GM21723 (cell line): ENCODE measurements around the gene FXYD4.
"Not testable (repeated sequence)": the region's sequence is repeated elsewhere in the genome, so short reads cannot be mapped to it uniquely, and the experiment has no call there.

Experiments
- ATAC-seq: cut with Tn5 transposase; IDR thresholded peaks from one replicate; pipeline ENCODE4 v1.9.1; 2021; ENCODE audit warnings: mild to moderate bottlenecking, moderate library complexity; ENCODE audit not compliant: unreplicated experiment

The FXYD4 gene

DNA sequence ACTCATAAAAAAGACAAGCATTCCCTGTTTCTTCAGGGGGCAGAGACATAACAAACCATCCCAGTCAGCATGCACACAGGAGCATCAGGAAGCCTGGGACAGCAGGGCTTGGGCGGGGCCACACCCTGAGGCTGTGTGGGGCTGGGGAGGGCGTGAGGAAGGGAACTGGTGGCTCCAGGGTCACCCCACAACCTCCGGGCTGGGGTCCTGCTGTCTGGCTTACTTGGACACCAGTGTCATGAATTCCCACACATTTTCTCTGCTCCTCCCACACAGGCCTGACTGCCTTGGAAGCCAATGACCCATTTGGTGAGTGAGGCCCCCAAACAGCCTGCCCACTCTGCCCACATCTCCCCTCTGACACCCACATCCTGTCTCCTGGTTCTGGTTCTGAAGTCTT, 2.8 kb downstream of the FXYD4 start:
- ATAC-seq: no peak

DNA sequence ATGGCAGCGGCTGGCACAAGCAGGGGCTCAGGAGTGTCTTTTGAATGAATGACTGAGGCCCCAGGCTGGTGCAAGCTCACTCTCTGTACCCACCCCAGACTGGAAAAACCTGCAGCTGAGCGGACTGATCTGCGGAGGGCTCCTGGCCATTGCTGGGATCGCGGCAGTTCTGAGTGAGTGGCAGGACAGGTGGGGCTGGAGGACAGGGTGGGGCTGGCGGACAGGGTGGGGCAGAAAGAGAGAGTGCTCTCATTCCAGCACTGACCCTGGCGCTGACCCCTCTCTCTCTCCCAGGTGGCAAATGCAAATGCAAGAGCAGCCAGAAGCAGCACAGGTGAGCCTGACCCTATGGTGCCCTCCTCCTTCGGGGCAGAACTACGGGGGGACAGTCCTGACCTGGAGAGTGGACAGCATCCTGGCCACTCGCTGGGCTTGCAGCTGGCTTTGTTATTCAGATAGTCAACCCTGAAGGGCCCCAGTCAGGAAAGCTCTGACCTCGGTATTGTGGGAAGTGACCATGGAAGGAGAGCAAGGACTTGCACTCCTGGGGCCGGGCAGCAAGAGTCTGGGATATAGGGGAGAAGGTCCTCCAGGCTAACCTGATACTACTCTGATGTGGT, 4.1 kb downstream of the FXYD4 start:
- ATAC-seq: no peak

DNA sequence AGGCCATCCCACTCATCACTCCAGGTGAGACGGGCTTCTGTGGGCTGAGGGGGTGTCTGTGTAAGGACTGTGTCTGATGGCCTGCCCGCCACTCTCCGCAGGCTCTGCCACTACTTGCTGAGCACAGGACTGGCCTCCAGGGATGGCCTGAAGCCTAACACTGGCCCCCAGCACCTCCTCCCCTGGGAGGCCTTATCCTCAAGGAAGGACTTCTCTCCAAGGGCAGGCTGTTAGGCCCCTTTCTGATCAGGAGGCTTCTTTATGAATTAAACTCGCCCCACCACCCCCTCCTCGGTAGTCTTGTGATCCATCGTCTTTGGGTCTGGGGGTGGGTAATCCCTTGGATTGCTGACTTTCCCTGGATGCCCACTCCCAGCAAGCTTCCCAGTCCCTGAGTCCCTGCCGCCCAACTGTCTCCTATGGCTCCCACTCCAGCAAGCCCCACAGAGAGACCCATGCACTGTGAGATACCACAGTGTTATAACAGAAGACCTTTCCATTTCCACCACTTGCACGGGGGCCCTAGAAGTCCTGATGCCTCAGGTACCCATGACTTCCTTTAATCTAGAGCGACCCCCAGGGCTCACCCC, 4.7 kb downstream of the FXYD4 start:
- ATAC-seq: no peak

DNA sequence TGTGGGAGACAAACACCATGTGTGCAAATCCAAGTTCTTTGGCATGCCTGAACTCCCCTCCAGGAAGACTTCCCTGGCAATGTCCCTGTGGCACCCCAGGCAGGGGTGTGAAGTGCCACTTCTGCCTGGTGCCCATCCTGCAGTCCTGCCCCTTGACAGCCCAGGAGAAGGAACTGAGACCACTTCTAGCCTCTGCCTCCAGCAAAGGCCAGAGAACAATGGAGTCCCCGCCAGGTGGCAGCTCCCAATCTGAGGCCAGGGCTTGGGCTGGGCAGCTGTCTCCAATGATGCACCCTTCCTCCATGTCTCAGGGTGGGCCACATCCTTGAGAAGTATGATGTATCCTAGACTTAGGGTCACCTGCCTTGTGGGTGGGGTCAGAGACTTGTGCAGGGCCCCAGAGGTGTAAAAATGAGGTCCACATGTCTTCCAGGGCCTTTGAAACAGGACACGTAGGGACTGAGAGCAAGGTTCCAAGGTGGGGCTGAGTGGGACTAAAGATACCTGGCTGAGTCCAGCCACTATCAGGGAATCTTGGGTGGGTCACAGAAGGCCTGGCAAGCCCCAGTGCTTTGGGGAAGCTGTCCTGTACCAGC, 5.5 kb downstream of the FXYD4 start:
- no peak for ATAC-seq

DNA sequence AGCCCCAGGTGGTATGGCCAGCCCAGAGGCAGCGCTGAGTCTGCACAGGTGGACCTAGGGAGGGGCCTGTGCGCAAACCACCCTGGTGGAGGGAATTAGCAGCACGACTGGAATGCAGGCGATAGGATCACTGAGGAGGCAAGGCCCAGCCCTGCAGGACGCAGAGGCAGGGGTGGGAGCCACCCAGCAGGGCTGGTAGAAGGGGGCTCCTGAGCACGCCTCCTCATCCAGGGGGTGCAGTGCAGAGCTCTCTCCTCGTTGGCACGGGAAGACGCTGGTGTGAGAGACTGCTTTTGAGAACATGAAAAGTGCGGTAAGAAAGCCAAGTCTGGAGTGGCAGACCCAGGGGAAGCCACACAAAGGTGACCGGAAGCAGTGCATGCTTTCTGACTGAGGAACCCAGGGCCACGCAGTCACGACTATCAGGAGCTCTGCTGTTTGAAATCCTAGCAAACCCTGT, 6.0 kb downstream of the FXYD4 start:
- no peak for ATAC-seq

DNA sequence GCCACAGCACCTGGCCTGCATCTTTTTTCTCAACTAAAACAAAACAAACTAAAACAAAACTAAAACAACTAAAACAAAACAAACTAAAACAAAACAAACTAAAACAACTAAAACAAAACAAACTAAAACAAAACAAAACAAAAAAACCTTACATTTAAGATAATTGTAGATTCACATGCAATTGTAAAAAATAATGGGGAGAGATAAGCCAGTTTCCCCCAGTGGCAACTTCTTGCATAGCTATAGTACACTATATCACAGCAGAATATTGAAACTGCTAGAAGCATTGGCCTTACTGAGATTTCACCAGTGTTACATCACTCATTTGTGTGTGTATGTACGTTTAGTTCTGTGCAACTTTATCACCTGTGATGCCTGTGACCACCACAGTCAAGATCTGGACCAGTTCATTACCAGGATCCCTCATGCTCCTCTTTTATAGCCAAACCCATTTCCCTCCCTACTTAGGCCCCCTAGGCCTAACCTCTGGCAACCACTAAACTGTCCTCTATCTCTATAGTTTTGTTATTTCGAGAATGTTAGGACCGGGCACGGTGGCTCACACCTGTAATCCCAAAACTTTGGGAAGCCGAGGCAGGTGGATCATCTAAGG, 9.3 kb downstream of the FXYD4 start:
- ATAC-seq: no peak

DNA sequence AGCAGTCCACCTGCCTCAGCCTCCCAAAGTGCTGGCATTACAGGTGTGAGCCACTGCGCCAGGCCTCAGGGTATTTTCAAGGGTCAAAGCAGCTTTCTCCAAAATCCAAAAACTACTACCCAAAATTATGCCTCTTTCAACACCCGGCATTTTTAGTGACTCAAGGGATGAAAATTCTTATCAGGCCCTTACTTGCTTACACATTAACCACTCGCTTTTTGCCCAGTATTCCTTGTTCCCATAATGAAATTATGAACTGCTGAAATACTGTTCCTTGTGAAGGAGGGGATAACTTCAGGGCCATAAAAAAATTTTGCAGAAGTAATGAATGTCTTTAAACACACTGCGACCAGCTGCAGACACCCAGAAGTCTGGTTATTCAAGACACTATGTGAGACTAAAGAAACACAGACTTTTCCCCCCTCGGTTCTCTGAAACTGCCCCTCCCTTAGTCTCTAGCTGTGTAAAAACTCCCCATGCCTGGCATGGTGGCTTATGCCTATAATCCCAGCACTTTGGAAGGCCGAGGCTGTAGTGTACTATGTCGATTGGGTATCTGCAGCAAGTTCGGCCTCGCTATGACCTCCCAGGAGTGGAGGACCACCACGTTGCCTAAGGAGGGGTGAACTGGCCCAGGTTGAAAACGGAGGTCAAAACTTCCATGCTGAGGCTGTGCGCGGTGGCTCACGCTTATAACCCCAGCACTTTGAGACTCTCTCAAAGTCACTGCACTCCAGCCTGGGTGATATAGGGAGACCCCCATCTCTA, 12.0 kb downstream of the FXYD4 start:
- no peak for ATAC-seq

DNA sequence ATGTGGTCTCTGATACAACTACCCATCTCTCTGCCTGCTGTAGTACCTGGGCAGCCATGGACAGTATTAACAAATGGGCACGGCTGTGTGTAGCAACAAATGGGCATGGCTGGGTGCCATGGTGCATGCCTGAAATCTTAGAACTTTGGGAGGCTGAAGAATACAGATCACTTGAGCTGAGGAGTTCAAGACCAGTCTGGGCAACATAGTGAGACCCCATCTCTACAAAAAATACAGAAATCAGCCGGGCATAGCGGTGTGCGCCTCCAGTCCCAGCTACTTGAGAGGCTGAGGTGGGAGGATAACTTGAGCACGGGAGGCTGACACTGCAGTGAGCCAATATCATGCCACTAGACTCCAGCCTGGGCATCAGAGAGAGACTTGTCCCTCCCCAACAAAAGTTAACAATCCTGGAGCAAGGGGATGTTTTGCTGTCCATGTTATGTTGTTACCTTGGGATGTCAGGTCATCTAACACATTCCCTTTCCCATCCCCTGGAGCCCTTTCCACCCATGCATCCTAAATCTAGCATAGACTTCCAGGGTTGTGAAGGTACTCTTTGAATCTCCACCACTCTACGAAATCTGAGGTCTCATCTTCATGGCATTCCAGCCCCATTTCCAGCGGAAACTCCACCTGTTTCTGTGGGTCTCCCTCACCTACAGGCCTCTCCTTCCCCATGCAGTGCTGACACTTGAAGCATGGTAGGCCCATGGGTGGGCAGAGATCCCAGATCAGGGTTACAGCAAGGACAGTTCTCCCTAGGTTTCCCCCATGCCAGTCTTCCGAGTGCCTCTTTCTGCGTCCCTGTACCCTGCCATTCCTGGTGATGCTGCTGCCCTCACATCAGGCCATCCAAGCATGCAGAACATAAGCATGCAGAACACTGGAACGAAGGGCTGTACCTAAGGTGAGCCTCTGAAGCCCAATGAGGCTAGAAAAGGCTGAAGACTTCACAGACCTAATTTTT, 13.1 kb downstream of the FXYD4 start:
- no peak for ATAC-seq

DNA sequence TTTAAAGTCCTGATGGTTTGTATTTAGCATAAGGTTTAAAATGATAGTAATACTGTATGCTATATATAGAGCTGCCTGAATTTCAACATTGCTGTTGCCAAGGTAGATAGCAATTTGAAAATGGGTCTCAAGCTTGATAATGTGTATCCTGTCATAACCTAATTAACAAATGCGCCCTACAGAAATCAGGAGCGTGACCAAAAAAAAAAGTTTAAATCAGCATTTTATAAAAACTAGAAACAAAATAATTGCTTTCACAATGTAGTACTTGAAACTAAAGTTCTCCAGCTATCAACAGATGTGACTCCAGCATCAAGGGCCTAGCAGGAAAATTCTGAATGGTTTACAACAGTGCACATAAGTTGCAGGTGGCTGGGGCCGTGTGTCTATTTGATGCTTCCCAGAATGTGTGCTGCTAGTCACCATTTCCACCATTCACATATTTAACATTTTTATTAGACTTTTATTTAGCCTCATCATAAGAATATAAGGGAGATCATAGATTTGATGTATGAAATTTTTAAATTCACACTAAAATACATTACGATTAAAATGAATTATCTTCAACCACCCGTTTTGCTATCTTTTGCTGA, 14.1 kb downstream of the FXYD4 start:
- ATAC-seq: no peak

DNA sequence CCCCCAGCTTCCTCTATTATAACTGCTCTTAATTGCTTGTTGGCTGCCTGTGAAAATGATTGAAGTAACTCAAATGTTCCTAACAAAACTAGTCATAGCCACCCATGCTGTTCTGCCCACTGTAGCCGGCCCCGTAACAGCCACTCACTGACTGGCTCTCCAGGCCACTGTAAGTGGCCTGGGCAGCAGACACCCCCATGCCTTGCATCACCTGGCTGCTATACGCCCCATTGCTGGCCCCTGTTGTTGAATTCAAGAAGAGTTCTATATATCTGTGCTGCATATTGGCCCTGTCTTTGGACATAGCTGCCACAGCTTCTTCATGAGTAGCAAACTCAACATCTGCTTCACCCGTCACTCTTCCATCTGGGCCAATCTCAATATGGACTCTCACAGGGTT, 15.1 kb downstream of the FXYD4 start:
- ATAC-seq: no peak

DNA sequence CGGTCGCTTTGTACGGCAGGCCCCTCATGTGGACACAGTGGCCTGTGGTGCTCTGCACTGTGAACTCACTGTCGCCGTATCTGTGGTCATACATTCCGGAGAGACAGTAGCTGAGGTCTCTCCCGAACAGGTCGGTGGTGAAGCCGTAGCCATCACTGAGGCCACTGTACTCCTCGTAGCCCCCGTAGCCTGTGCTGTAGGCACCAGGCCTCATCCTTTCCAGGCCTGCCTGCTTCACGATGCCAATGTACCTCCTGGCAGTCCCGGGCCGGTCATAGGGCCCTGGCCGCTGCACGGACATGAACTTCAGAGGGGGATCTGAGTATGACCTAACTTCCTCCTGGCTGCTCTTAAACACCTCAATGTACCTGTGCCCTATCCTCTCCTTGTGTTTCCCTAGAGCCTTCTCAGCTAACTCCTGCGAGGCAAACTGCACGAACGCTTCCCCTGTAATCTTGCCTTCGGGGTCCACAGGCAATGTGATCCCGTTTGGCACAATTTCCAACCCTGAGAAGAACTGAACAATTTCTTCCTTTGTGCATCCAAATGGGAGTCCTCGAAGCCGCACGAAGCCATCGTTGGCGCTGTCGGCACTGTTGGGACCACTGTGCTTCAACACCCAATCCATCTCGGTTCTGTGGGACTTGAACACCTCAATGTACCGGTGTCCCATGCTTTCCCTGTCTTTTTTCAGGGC, 15.7 kb downstream of the FXYD4 start:
- no peak for ATAC-seq

DNA sequence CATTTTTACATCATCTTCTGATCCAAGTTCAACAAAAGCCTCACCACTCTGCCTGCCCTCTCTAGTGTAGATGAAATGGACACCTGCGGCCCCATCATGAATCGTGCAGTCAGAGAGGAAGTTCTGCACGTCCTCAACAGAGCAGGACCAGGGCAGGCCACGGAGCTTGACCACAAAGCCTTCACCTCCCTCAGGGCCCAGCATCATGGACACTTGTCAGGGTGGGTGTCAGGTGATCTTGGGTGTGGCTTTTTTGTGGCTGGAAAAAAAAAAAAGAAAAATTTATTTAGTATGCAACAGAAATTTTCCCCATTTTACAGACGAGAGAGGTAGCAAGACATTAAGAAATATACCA, 16.2 kb downstream of the FXYD4 start:
- ATAC-seq: no peak

DNA sequence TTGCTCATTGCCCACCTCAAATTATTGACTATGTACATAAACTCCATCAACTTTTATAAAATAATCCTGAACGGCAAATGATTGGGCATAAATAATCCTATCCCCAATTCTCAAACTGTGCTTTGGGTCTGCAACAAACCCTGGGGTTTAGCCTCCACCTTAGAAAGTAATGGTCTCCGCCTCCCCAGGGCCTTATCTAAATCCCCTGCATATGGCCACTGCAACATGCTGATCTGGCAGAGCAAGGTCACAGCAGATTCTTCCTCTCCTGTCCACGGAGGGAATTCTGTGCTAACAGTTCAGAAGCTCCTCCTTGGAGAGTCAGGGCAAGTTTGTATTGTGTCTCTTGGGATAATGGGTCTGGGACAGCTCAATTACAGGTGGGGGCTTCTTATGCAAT, 18.4 kb downstream of the FXYD4 start:
- ATAC-seq: no peak

DNA sequence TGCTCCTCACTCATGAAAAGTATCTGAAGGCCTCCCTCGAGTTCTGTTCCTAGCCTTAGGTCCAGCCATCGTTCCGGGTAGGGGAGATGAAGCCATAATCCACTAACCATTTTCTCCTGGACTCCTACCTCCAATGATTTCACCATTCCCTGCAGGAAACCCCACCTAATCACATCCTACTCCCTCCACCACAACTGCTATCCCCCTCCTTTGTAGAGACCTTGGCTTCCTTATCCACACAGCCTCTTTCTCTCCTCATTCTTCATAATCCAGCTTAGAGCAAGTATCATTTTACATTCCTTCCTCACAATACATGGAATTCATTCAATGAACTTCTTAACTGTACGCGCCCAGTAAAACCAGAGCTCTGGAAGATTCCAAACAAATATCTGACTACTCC, 18.9 kb downstream of the FXYD4 start:
- no peak for ATAC-seq

DNA sequence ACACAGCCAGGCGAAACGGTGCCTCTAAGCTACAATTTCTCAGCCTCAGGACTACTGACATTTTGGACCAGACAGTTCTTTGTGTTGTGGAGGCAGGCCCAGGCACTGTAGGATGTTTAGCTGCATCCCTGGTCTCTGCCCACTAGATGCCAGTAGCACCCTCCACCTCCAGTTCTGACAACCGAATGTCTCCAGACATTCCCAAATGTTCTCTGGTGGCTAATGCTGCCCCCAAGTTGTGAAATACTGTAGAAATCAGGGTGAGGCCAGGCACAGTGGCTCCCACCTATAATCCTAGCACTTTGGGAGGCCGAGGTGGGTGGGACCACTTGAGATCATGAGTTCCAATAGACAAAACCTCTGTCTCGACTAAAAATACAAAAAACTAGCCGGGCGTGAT, 19.3 kb downstream of the FXYD4 start:
- ATAC-seq: no peak

DNA sequence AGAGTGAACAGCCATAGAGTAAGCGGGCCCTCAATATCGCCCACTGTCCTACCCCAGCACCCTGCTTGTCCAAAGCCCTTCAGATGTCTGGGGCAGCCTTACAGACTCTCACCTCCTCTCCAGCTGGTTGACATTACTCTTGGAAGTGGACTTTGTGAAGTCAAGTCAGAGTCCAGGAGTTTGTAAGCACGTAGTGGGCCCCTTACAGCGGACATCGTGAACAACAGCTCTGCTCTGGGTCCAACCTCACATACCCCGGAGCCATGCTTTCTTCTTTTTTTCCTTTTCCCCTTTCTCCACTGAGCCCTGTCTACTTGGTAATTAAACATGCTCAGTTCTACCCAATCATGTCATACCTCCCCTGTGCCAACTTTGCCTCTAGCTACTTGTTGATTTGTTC, 20.1 kb downstream of the FXYD4 start:
- ATAC-seq: no peak

DNA sequence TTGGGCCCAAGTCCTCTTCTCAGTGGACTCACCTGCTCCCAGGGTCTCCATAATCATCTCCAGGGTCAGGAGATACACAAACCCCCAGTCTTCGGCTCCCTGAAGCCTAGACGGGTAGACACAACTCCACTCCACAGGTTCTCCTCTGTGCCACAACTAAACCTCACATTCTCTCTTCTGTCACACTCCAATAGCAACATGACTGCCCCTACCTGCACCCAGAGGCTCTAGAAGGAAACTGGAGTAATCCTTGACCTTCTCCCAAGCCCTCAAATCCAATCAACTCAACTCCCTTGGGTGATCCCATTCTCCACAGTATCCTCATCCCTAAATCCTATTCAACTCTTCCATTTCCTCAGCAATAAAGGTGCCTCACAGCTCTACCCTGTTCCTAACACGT, 21.3 kb downstream of the FXYD4 start:
- ATAC-seq: no peak

DNA sequence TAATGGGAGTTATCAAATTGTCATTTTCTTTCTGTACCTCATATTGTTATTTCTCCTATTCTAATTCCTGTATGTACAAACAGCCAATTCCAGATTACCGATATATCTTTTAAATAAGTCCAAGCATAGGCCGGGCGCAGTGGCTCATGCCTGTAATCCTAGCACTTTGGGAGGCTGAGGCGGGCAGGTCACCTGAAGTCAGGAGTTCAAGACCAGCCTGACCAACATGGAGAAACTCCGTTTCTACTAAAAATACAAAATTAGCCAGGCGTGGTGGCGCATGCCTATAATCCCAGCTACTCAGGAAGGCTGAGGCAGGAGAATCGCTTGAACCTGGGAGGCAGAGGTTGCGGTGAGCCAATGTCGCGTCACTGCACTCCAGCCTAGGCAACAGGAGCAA, 21.8 kb downstream of the FXYD4 start:
- not testable (repeated sequence) for ATAC-seq

DNA sequence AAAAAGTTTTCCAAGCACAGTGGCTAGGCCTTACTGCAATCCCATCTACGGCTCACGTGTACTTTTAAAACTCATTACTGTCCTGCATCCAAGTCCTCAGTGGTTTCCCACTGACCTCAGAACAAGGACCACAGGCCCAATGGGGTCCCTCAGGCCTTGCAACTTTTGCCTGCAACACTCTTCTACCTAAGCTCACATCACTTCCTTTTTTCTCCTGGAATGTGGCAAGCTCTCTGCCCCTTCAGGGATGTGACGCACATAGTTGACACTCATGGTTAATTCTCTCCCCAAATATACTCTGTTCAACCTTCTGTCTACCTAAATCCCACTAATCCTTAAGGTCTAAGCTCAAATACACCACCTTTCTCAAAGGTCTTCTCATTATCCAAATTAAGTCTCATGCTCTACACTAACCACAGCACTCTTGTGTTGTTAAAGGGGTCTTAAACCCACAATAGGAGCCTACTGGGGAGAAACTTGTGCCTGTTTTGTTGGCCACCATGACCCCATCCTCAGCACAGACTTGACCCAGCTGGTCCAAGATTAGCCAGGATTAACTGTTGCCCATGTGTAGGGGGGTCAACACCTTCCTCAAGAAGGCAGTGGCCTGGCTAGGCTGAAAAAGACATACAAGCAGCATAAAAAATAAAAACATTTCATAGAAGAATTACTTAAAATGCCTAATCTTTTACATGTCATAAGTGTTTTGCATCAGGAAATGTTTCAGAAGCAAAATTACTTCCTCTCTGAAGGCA, 22.3 kb downstream of the FXYD4 start:
- ATAC-seq: no peak
